Measurements from ENCODE around the gene POMT1.

POMT1 gene

DNA sequence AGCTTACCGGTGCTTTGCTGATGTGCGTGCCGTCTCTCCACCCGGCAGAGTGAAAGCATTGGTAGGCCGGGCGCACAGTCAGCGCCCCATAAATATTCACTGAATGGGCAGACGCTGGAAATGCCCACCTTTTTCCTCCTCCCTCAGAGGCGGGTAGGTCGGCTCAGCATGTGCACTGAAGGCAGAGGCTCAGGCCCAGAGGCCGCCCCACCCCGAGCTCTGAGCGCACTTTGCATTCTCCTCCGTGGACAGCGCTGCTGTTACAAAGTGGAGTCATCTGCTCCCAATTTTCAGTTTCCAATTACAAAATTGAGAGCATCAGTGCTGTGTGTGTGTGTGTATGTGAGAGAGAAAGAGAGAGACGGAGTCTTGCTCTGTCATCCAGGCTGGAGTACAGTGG is 17.8 kb downstream of the POMT1 start:
- TF ChIP-seq, protein P1, sequence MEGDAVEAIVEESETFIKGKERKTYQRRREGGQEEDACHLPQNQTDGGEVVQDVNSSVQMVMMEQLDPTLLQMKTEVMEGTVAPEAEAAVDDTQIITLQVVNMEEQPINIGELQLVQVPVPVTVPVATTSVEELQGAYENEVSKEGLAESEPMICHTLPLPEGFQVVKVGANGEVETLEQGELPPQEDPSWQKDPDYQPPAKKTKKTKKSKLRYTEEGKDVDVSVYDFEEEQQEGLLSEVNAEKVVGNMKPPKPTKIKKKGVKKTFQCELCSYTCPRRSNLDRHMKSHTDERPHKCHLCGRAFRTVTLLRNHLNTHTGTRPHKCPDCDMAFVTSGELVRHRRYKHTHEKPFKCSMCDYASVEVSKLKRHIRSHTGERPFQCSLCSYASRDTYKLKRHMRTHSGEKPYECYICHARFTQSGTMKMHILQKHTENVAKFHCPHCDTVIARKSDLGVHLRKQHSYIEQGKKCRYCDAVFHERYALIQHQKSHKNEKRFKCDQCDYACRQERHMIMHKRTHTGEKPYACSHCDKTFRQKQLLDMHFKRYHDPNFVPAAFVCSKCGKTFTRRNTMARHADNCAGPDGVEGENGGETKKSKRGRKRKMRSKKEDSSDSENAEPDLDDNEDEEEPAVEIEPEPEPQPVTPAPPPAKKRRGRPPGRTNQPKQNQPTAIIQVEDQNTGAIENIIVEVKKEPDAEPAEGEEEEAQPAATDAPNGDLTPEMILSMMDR (conservative IDR thresholded peaks at IDR 0.05; ENCODE audit: low read depth, low read length) = no peak
- no peak overlapping the region for H3K4me3 ChIP-seq (ENCODE audit: low read depth, low read length)
- no peak for DNase-seq (ENCODE audit: low read depth)

- TF ChIP-seq, protein P1 (conservative IDR thresholded peaks at IDR 0.05; ENCODE audit: low read depth, low read length) = no peak
- no peak overlapping the region for H3K4me3 ChIP-seq (ENCODE audit: low read depth, low read length)
- no peak for DNase-seq (ENCODE audit: low read depth)
Observed at GRCh38 chr9:131521203-131521602, 18.5 kb downstream of the POMT1 start.

DNA sequence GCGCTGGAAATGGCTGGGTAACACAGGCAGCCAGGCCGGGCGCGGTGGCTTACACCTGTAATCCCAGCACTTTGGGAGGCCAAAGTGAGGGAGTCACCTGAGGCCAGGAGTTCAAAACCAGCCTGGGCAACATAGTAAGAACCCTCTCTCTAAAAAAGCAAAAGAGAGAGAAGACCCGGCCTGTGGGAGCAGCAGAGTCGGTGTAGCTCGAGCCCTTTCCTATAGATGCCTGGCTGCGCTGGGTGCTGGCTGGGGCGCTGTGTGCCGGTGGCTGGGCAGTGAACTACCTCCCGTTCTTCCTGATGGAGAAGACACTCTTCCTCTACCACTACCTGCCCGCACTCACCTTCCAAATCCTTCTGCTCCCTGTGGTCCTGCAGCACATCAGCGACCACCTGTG is 19.1 kb downstream of the POMT1 start:
- H3K4me3 ChIP-seq (ENCODE audit: low read depth, low read length) = no peak overlapping the region
- no peak for DNase-seq (ENCODE audit: low read depth)
- TF ChIP-seq, protein P1 (conservative IDR thresholded peaks at IDR 0.05; ENCODE audit: low read depth, low read length) = no peak

DNA sequence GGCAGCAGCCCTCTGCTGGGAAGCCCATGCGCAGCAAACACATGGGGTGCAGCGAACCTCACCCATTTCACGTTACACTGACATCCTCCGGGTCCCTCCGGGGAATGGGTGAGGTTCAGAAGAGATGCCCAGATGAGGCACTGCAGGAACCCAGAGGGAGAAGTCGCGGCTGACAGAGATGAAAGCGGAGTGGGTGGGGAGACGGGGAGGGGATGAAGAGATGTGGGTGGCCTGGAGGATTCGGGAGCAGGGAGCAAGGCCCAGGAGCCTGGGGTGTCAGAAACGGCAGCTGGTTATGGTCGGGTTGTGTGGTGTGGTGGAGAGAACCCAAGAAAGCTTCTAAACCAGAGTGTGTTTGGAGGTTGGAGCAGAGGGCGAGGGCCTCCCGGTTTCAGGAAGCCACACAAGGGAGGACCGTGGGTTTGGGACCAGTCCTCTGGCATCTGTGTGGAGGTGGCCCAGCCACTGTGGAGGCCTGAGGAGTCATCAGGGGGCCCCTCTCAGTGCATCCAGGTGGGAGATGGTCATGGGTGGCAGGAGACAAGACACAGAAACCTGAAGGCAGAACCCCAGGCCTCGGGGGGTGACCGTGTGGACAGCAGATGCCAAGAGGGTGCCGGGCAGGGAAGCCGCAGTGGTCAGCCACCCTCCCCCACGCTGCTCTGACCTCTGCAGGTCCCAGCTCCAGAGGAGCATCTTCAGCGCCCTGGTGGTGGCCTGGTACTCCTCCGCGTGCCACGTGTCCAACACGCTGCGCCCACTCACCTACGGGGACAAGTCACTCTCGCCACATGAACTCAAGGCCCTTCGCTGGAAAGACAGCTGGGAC is 19.8 kb downstream of the POMT1 start:
- TF ChIP-seq, protein P1 (conservative IDR thresholded peaks at IDR 0.05; ENCODE audit: low read depth, low read length) = no peak
- H3K4me3 ChIP-seq (ENCODE audit: low read depth, low read length) = no peak overlapping the region
- no peak for DNase-seq (ENCODE audit: low read depth)

- TF ChIP-seq, protein P1 (conservative IDR thresholded peaks at IDR 0.05; ENCODE audit: low read depth, low read length) = no peak
- no peak for DNase-seq (ENCODE audit: low read depth)
- no peak overlapping the region for H3K4me3 ChIP-seq (ENCODE audit: low read depth, low read length)
Observed at GRCh38 chr9:131523086-131523388, 20.3 kb downstream of the POMT1 start.

- TF ChIP-seq, protein P1 (conservative IDR thresholded peaks at IDR 0.05; ENCODE audit: low read depth, low read length) = no peak
- no peak for DNase-seq (ENCODE audit: low read depth)
- H3K4me3 ChIP-seq (ENCODE audit: low read depth, low read length) = no peak overlapping the region
Observed at GRCh38 chr9:131523451-131524435, 21.0 kb downstream of the POMT1 start.
